Measurements from ENCODE around the gene MAP4. TPM values are rescaled to one million over a fixed set of nuclear protein-coding genes. Genes with fewer than 3 reads are reported as not detected.

Gene MAP4
- total and polyA plus RNA-seq, 2 donors (not counting 3 experiments of a cell fraction or from before 2014, with no cell fraction given), result 121 to 290 TPM

GRCh38 chr3:48024401-48024800 lies 8.2 kb upstream of the MAP4 start:
- no peak for DNase-seq (ENCODE audit: low read depth, low spot score)
- H4K20me1 ChIP-seq (replicated peaks; ENCODE audit: control insufficient read depth, extremely low read depth, insufficient read depth, low read length), result peaks cover 2% of the 10 kb centered on the region
- no peaks in the 10 kb centered on the region for H3K27me3 ChIP-seq (ENCODE audit: control insufficient read depth in 2 of 2, insufficient read depth in 2 of 2, low read length in 2 of 2)
- H3K9me3 ChIP-seq (replicated peaks; ENCODE audit: control insufficient read depth, insufficient read depth, low read length), result no peaks in the 10 kb centered on the region
- ChIA-PET POLR2A (no interaction called here), CTCF (interaction anchor here (0.9 kb wide), 1 partner anchor 11 kb away, joined by 4 read pairs; no protein-coding TSS in a partner anchor)
- H3K4me1 ChIP-seq (ENCODE audit: control insufficient read depth, extremely low read depth, insufficient read depth, low read length), result peaks cover 3% of the 10 kb centered on the region
- no peak overlapping the region for H2AFZ ChIP-seq (ENCODE audit: low read depth, low read length)
- no peak overlapping the region for H3K4me2 ChIP-seq (ENCODE audit: insufficient read depth, low read length)
- peaks cover 91% of the 10 kb centered on the region for H3K79me2 ChIP-seq (ENCODE audit: control insufficient read depth, insufficient read depth, low read length)
- no peaks in the 10 kb centered on the region for H3K36me3 ChIP-seq (ENCODE audit: control insufficient read depth in 2 of 2, extremely low read depth in 1 of 2, insufficient read depth in 2 of 2, low read length in 2 of 2)
- intact Hi-C loops (cut with micrococcal nuclease) (no loop called here), dilution Hi-C loops (cut with MboI; ENCODE audit: extremely low pct_ligation_motif_present, low sequenced_read_pairs) (no loop called here)
- no TSS peak for BruUV-seq (replicated peaks)
- FAIRE-seq, result no peak
- H3K9ac ChIP-seq (replicated peaks; ENCODE audit: extremely low read depth, insufficient read depth, low read length), result no peak overlapping the region
- no peak overlapping the region for H3K27ac ChIP-seq (ENCODE audit: insufficient read depth, low read depth, low read length)
- no peak overlapping the region for H3K4me3 ChIP-seq (replicated peaks in 1 of 3; ENCODE audit: insufficient read depth in 1 of 3, low read depth in 1 of 3, low read length in 3 of 3)
- H3K9me1 ChIP-seq (replicated peaks; ENCODE audit: control insufficient read depth, extremely low read depth, insufficient read depth, low read length), result no peaks in the 10 kb centered on the region
- no peak for TF ChIP-seq GATA2 (IDR thresholded peaks at IDR 0.05; ENCODE audit: insufficient read depth, insufficient read length, low read depth, low read length)
- no peak for TF ChIP-seq POLR2AphosphoS5 (IDR thresholded peaks at IDR 0.05; ENCODE audit: insufficient read depth, low read depth, low read length)
- TF ChIP-seq, protein P1, sequence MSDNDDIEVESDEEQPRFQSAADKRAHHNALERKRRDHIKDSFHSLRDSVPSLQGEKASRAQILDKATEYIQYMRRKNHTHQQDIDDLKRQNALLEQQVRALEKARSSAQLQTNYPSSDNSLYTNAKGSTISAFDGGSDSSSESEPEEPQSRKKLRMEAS (IDR thresholded peaks at IDR 0.05; ENCODE audit: insufficient read depth, insufficient read length), result no peak
- no peak for TF ChIP-seq JUN (IDR thresholded peaks at IDR 0.05; ENCODE audit: borderline replicate concordance, insufficient read depth, insufficient read length, low read depth)
- TF ChIP-seq FOS (IDR thresholded peaks at IDR 0.05; ENCODE audit: borderline replicate concordance, insufficient read depth, low read length), result no peak
- TF ChIP-seq EZH2 (IDR thresholded peaks at IDR 0.05; ENCODE audit: borderline replicate concordance, low read depth, low read length, severe bottlenecking), result no peak
- no peak for TF ChIP-seq POLR2A (IDR thresholded peaks at IDR 0.05; ENCODE audit: low read depth, low read length)
- TF ChIP-seq MYC (IDR thresholded peaks at IDR 0.05; ENCODE audit: low read depth, low read length), result no peak

- FAIRE-seq (no peak), DNase-seq (ENCODE audit: low read depth, low spot score) (no peak)
These were observed 7.2 kb upstream of the MAP4 start for GRCh38 chr3:48023377-48023776.

More at GRCh38 chr3:48023377-48023776, 7.2 kb upstream of the MAP4 start:
- Histone ChIP-seq H3K27me3 (ENCODE audit: control insufficient read depth in 2 of 2, insufficient read depth in 2 of 2, low read length in 2 of 2) (no peaks in the 10 kb centered on the region), H3K4me3 (replicated peaks in 1 of 3; ENCODE audit: insufficient read depth in 1 of 3, low read depth in 1 of 3, low read length in 3 of 3) (no peak overlapping the region), H3K27ac (ENCODE audit: insufficient read depth, low read depth, low read length) (no peak overlapping the region), H3K36me3 (ENCODE audit: control insufficient read depth in 2 of 2, extremely low read depth in 1 of 2, insufficient read depth in 2 of 2, low read length in 2 of 2) (no peaks in the 10 kb centered on the region), H3K9ac (replicated peaks; ENCODE audit: extremely low read depth, insufficient read depth, low read length) (no peak overlapping the region), H3K4me1 (ENCODE audit: control insufficient read depth, extremely low read depth, insufficient read depth, low read length) (peaks cover 3% of the 10 kb centered on the region), H3K9me3 (replicated peaks; ENCODE audit: control insufficient read depth, insufficient read depth, low read length) (no peaks in the 10 kb centered on the region), H3K9me1 (replicated peaks; ENCODE audit: control insufficient read depth, extremely low read depth, insufficient read depth, low read length) (no peaks in the 10 kb centered on the region), H3K79me2 (ENCODE audit: control insufficient read depth, insufficient read depth, low read length) (peaks cover 86% of the 10 kb centered on the region), H4K20me1 (replicated peaks; ENCODE audit: control insufficient read depth, extremely low read depth, insufficient read depth, low read length) (peaks cover 2% of the 10 kb centered on the region), H2AFZ (ENCODE audit: low read depth, low read length) (no peak overlapping the region), H3K4me2 (ENCODE audit: insufficient read depth, low read length) (no peak overlapping the region)
- dilution Hi-C loops (cut with MboI; ENCODE audit: extremely low pct_ligation_motif_present, low sequenced_read_pairs), result no loop called here
- intact Hi-C loops (cut with micrococcal nuclease), result no loop called here
- BruUV-seq (replicated peaks), result no TSS peak
- TF ChIP-seq, protein P1 (IDR thresholded peaks at IDR 0.05; ENCODE audit: insufficient read depth, insufficient read length), result no peak
- TF ChIP-seq MYC (IDR thresholded peaks at IDR 0.05; ENCODE audit: low read depth, low read length), result no peak
- CTCF ChIA-PET, result interaction anchor here (0.6 to 1.5 kb wide), 4 partner anchors 9 to 61 kb away, joined by 3 read pairs; no protein-coding TSS in a partner anchor
- POLR2A ChIA-PET, result no interaction called here

Data from endothelial cell of umbilical vein (primary cell).